Transverse colon (tissue), 4 donors: ENCODE measurements around the gene CIZ1. TPM values are rescaled to one million over a fixed set of nuclear protein-coding genes. Genes with fewer than 3 reads are reported as not detected.

Experiments
- DNase-seq: peaks from one replicate; pipeline ENCODE4 v3.0.0-alpha.2; 2019
- H3K27ac ChIP-seq, 4 donors: fragments of 200-600 bp; sonication (generic); 2 replicates each; pipeline ENCODE4 v1.5.1; 2016 to 2018; ENCODE audit warnings: inconsistent platforms in 4 of 4
- H3K27me3 ChIP-seq: fragments of 200-600 bp; sonication (generic); 2 replicates; pipeline ENCODE4 v1.5.1; 2017; ENCODE audit warnings: inconsistent platforms
- H3K36me3 ChIP-seq, 4 donors: fragments of 200-600 bp; sonication (generic); 2 replicates each; pipeline ENCODE4 v1.5.1; 2017 to 2019; ENCODE audit warnings: inconsistent platforms in 4 of 4
- H3K4me1 ChIP-seq, 4 donors: fragments of 200-600 bp; sonication (generic); 2 replicates each; pipeline ENCODE4 v1.5.1; 2017 to 2020; ENCODE audit warnings: inconsistent platforms in 4 of 4
- H3K4me3 ChIP-seq, 4 donors: fragments of 200-600 bp; sonication (generic); 1 replicate in 1 of 4; 2 replicates in 3 of 4; pipeline versions ENCODE4 v1.5.1 to v1.6.1; 2017 to 2019; ENCODE audit warnings: inconsistent platforms in 4 of 4
- H3K9me3 ChIP-seq, 2 donors: fragments of 200-600 bp; sonication (generic); 2 replicates each; pipeline ENCODE4 v1.5.1; 2017 to 2019; ENCODE audit warnings: inconsistent platforms in 2 of 2
- EP300 ChIP-seq: sonication (generic); formaldehyde crosslinking; IDR thresholded peaks from one replicate; pipeline ENCODE4 v1.6.1; 2017; ENCODE audit warnings: antibody characterized with exemption, low read depth
- POLR2A ChIP-seq: fragments of 450-650 bp; IDR thresholded peaks from one replicate; pipeline ENCODE4 v1.6.1; 2016; ENCODE audit warnings: antibody characterized with exemption, mild to moderate bottlenecking, moderate library complexity
- POLR2AphosphoS5 ChIP-seq, 3 donors: sonication (generic); formaldehyde crosslinking; IDR thresholded peaks; one replicate each; pipeline ENCODE4 v1.6.1; 2016; ENCODE audit warnings: antibody characterized with exemption in 3 of 3
- WGBS, 2 donors: methylation state at CpG; one replicate each; pipeline ENCODE4 v1.1.5; 2018; ENCODE audit warnings: low coverage in 1 of 2; 5-methylcytosine and 5-hydroxymethylcytosine counted together
- in situ Hi-C, 4 donors: fragments of 200-750 bp; cut with MboI; loops; one replicate each; pipeline versions ENCODE4 v1.15.0 to v1.15.1; 2017; ENCODE audit warnings: low sequenced_read_pairs in 3 of 4, low pct_ligation_motif_present in 1 of 4, low pct_unique_long_range_greater_than_20kb in 1 of 4
- intact Hi-C: fragments of 100-400 bp; cut with DNase I; formaldehyde crosslinking; loops from one replicate; pipeline ENCODE4 v1.15.1; 2023; ENCODE audit warnings: low total_unique reads
- total RNA-seq, 4 donors: library from RNA; depleted of rRNA; stranded (reverse); fragments of >200 nt; gene quantifications; one replicate each; pipeline ENCODE4 v1.1.0, GENCODE V29; 2016
- TF ChIP-seq, protein P1 (sequence below), 5 experiments: fragments of 200-600 bp in 3 of 5; fragments of 450-650 bp in 2 of 5; sonication (generic) in 3 of 5; IDR thresholded peaks; 1 replicate in 2 of 5; 2 replicates in 3 of 5; pipeline ENCODE4 v1.5.1; 2016 to 2017; ENCODE audit warnings: antibody characterized with exemption in 5 of 5, inconsistent platforms in 3 of 5, mild to moderate bottlenecking in 2 of 5, moderate library complexity in 1 of 5

The CIZ1 gene
- total RNA-seq, 4 donors from 2014 or later = 59.9 to 211 (median 73.0) TPM

DNA sequence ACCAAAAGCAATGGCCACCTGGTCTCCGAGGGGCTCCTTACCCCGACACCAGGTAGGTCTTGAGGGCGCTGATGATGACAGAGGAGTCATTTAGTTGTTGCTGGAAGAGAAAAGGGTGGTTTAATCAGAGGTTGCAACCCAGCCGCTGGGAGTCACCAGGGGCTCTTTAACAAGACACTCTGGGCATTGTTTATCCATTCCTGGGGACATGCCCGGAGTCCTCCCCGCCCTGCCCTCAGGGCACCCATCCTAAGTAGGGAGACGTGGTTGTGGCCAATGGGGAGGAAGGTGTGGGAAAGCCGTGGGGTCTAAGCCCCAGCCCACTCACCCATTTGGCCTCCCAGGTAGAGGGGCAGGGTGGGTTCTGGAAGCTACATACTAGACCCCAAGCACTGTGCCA lies 66.9 kb downstream of the CIZ1 start:
- peaks cover 0 to 21% (median 10%) of the 10 kb centered on the region in 4 donors for H3K36me3 ChIP-seq
- TF ChIP-seq EP300 = no peak
- no peak for TF ChIP-seq POLR2AphosphoS5 (IDR thresholded peaks at IDR 0.05)

DNA sequence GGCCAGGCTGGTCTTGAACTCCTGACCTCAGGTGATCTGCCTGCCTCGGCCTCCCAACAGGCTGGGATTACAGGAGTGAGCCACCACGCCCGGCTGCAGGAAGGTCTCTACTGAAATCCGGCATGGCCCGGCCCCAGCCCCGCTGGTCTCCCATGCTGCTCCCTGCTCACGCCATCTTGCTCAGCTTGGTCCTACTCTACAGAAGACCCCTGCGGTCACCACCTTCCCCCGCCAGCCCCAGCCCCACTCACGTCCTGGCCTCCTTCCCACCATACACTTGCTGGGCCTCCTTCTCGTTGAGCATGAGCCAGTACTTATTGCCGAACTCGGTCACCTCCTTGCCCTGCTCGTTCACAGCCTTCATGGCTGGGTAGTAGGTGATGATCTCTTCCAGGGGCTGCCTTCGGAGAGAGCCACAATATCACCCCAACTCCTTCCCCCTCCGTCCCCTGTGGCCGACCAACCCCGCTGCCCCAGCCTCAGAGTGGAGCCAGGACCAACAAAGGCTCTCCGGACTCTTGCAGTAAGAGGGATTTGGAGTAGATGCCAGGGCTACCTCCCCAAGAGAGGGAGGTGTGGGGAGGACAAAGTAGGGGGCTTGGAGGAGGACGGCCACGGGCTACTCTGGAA lies 67.8 kb downstream of the CIZ1 start:
- no peaks in the 10 kb centered on the region for H3K9me3 ChIP-seq
- peaks cover 0 to 21% (median 10%) of the 10 kb centered on the region in 4 donors for H3K36me3 ChIP-seq
- peaks cover 8 to 24% (median 20%) of the 10 kb centered on the region in 4 donors for H3K4me1 ChIP-seq
- no peak overlapping the region for H3K27ac ChIP-seq
- in situ Hi-C loops (loop anchor here in 1 of 4 donors (25.0 kb wide), 1 partner anchor 161 kb away; no protein-coding TSS in a partner anchor), intact Hi-C loops (no loop called here)
- no peak overlapping the region for H3K4me3 ChIP-seq
- H3K27me3 ChIP-seq = no peaks in the 10 kb centered on the region
- no peak for TF ChIP-seq EP300
- WGBS, 2 donors = 90 to 94% methylated on average over 7 to 21 of the region's 21 CpGs
- no peak for DNase-seq

More for the DNA sequence above, 66.9 kb downstream of the CIZ1 start:
- Histone ChIP-seq H3K4me3 (no peak overlapping the region), H3K9me3 (no peaks in the 10 kb centered on the region), H3K27me3 (no peaks in the 10 kb centered on the region), H3K4me1 (peaks cover 14 to 32% (median 28%) of the 10 kb centered on the region in 4 donors), H3K27ac (no peak overlapping the region)
- DNase-seq = no peak
- 79 to 100% methylated on average over 1 to 8 of the region's 8 CpGs for WGBS, 2 donors
- intact Hi-C loops (no loop called here), in situ Hi-C loops (loop anchor here in 1 of 4 donors (25.0 kb wide), 1 partner anchor 162 kb away; no protein-coding TSS in a partner anchor)

DNA sequence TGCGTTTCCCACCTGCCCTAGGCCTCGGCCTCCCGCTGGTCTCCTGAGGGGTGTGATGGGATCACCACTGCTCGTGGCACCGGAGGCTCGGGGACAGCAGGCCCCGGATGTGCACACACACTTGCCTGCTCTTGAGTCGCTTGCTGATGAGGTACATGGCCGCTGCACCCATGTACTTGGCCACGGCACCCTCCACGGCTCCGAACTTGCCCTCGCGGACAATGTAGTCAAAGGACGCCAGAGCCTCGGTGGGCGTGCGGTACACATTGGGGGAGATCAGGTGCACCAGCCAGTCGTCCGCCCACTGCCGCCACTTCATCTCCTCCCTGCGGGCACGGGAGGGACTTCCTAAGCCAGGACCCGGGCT lies 68.6 kb downstream of the CIZ1 start:
- no peak overlapping the region for H3K4me3 ChIP-seq
- H3K9me3 ChIP-seq = no peaks in the 10 kb centered on the region
- intact Hi-C loops = no loop called here
- no peaks in the 10 kb centered on the region for H3K27me3 ChIP-seq
- TF ChIP-seq, protein P1, sequence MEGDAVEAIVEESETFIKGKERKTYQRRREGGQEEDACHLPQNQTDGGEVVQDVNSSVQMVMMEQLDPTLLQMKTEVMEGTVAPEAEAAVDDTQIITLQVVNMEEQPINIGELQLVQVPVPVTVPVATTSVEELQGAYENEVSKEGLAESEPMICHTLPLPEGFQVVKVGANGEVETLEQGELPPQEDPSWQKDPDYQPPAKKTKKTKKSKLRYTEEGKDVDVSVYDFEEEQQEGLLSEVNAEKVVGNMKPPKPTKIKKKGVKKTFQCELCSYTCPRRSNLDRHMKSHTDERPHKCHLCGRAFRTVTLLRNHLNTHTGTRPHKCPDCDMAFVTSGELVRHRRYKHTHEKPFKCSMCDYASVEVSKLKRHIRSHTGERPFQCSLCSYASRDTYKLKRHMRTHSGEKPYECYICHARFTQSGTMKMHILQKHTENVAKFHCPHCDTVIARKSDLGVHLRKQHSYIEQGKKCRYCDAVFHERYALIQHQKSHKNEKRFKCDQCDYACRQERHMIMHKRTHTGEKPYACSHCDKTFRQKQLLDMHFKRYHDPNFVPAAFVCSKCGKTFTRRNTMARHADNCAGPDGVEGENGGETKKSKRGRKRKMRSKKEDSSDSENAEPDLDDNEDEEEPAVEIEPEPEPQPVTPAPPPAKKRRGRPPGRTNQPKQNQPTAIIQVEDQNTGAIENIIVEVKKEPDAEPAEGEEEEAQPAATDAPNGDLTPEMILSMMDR (IDR thresholded peaks at IDR 0.05) = no peak
- no peak for TF ChIP-seq POLR2A
- no peak for TF ChIP-seq POLR2AphosphoS5 (IDR thresholded peaks at IDR 0.05)
- TF ChIP-seq EP300 = no peak
- H3K4me1 ChIP-seq = peaks cover 10 to 27% (median 24%) of the 10 kb centered on the region in 4 donors
- DNase-seq = no peak
- in situ Hi-C loops = loop anchor here in 1 of 4 donors (25.0 kb wide), 1 partner anchor 160 kb away; no protein-coding TSS in a partner anchor
- H3K36me3 ChIP-seq = peaks cover 0 to 21% (median 10%) of the 10 kb centered on the region in 4 donors
- no peak overlapping the region for H3K27ac ChIP-seq
- WGBS, 2 donors = 95% methylated on average over 22 of the region's 24 CpGs; no CpG with 5 or more reads in 1 of the 2 donors

DNA sequence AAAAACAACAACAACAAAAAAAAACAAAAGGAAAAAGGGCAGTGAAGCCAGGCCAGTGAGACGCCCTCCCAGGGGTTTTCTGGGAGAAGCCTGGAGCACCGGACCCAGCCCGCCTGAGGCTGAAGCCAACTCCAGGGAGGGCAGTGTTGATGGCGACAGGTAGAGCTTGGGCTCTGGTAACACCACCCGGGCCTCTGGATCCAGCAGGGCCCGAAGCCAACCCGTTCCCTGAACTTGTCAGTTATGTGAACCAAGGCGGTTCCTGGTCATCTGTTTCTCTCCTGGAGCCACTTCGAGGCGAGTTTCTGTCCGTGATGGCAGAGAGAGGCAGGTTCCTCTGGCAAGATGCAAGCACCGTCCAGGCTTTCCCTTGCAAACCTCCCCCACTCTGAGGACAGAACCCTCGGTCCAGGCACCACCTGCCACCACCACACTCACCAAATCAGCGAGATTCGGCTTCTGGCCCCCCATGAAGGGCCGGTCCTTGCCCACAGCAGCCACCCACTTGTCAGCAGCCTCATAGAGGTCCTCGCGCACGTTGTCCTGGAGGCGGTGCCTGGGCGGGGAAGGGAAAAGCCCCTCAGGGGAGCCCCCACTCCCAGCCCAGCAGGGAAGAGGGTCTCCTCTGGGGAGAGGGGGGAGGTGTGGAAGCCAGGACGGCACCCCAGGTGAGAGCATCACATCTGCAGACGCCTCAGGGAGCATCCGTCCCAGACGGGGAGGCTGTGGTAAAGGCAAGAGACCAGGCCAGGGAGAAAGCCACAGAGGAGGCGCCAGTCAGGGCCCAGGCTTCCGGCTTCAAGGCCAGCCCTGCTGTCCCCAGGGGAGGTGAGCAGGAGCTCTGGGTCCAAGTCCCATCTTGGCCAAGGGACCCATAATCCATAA lies 69.2 kb downstream of the CIZ1 start:
- DNase-seq = no peak

More for the DNA sequence above, 69.2 kb downstream of the CIZ1 start:
- peaks cover 11 to 32% (median 29%) of the 10 kb centered on the region in 4 donors for H3K4me1 ChIP-seq
- no peak overlapping the region for H3K4me3 ChIP-seq
- WGBS, 2 donors = 93% methylated on average over 22 of the region's 27 CpGs; no CpG with 5 or more reads in 1 of the 2 donors
- intact Hi-C loops (no loop called here), in situ Hi-C loops (loop anchor here in 1 of 4 donors (25.0 kb wide), 1 partner anchor 160 kb away; no protein-coding TSS in a partner anchor)
- H3K36me3 ChIP-seq = peaks cover 0 to 21% (median 10%) of the 10 kb centered on the region in 4 donors
- TF ChIP-seq POLR2A (no peak), EP300 (no peak), POLR2AphosphoS5 (IDR thresholded peaks at IDR 0.05) (no peak)
- TF ChIP-seq, protein P1 (IDR thresholded peaks at IDR 0.05) = no peak
- no peaks in the 10 kb centered on the region for H3K9me3 ChIP-seq
- no peak overlapping the region for H3K27ac ChIP-seq
- no peaks in the 10 kb centered on the region for H3K27me3 ChIP-seq
